ENCODE data around the gene CYTH3.
A peak's percentile ranks its signal among the peaks of the same experiment; 100 is the strongest.

Gene CYTH3

GRCh38 chr7:6188389-6188788, 84.0 kb downstream of the CYTH3 start:
- no peak for DNase-seq

GRCh38 chr7:6186577-6186976, 85.8 kb downstream of the CYTH3 start:
- DNase-seq = no peak

- DNase-seq = peak; percentile 34 to 54 (median 44)
Observed at GRCh38 chr7:6182993-6183392, 89.4 kb downstream of the CYTH3 start.

GRCh38 chr7:6181136-6181535, 91.3 kb downstream of the CYTH3 start:
- DNase-seq = peak; percentile 39 to 68 (median 50)

- no peak for DNase-seq
Observed at GRCh38 chr7:6180344-6180725, 92.1 kb downstream of the CYTH3 start.

- no peak for DNase-seq
Observed at GRCh38 chr7:6179620-6180343, 92.6 kb downstream of the CYTH3 start.

GRCh38 chr7:6178298-6179029, 94.0 kb downstream of the CYTH3 start:
- peak; percentile 72 to 76 (median 73) for DNase-seq

- peak; percentile 62 to 86 (median 83) for DNase-seq
Observed at GRCh38 chr7:6175645-6176044, 96.8 kb downstream of the CYTH3 start.

GRCh38 chr7:6172910-6173295, 99.5 kb downstream of the CYTH3 start:
- DNase-seq = peak in 1 of 3 donors; percentile 20

- DNase-seq = no peak
Observed at GRCh38 chr7:6172224-6172909, 100.1 kb downstream of the CYTH3 start.

GRCh38 chr7:6171532-6172223, 100.7 kb downstream of the CYTH3 start:
- no peak for DNase-seq

GRCh38 chr7:6170571-6171531, 101.6 kb downstream of the CYTH3 start:
- no peak for DNase-seq

- no peak for DNase-seq
Observed at GRCh38 chr7:6169805-6170520, 102.5 kb downstream of the CYTH3 start.

- DNase-seq = no peak
Observed at GRCh38 chr7:6168477-6168868, 104.0 kb downstream of the CYTH3 start.

GRCh38 chr7:6167587-6168476, 104.6 kb downstream of the CYTH3 start:
- DNase-seq = no peak

GRCh38 chr7:6167004-6167551, 105.3 kb downstream of the CYTH3 start:
- no peak for DNase-seq

GRCh38 chr7:6166443-6166891, 106.0 kb downstream of the CYTH3 start:
- DNase-seq = no peak

- no peak for DNase-seq
Observed at GRCh38 chr7:6165521-6166320, 106.7 kb downstream of the CYTH3 start.

GRCh38 chr7:6165075-6165474, 107.3 kb downstream of the CYTH3 start:
- DNase-seq = no peak
